Measurements from ENCODE around the gene C1orf115.

Gene C1orf115

GRCh38 chr1:220697326-220697725, 7.2 kb downstream of the C1orf115 start:
- no peak overlapping the region for H3K27ac Mint-ChIP-seq (ENCODE audit: low read depth)
- H3K4me3 Mint-ChIP-seq = no peak overlapping the region
- H3K4me1 Mint-ChIP-seq = no peaks in the 10 kb centered on the region
- peaks cover 9% of the 10 kb centered on the region for H3K27me3 Mint-ChIP-seq
- no peaks in the 10 kb centered on the region for H3K9me3 Mint-ChIP-seq
- no peak for ATAC-seq (replicated peaks; ENCODE audit: extremely low read depth, poor library complexity, severe bottlenecking)
- H3K36me3 Mint-ChIP-seq (ENCODE audit: insufficient read depth) = peaks cover 1% of the 10 kb centered on the region
- no peak for DNase-seq (ENCODE audit: low spot score in 2 of 2)

GRCh38 chr1:220698607-220699016, 8.4 kb downstream of the C1orf115 start:
- Mint-ChIP-seq H3K36me3 (ENCODE audit: insufficient read depth) (peaks cover 1% of the 10 kb centered on the region), H3K9me3 (no peaks in the 10 kb centered on the region), H3K27ac (ENCODE audit: low read depth) (no peak overlapping the region), H3K27me3 (peaks cover 22% of the 10 kb centered on the region), H3K4me3 (no peak overlapping the region), H3K4me1 (no peaks in the 10 kb centered on the region)
- DNase-seq (ENCODE audit: low spot score in 2 of 2) = no peak
- ATAC-seq (replicated peaks; ENCODE audit: extremely low read depth, poor library complexity, severe bottlenecking) = no peak

GRCh38 chr1:220699044-220699443, 8.9 kb downstream of the C1orf115 start:
- H3K4me3 Mint-ChIP-seq = no peak overlapping the region
- no peaks in the 10 kb centered on the region for H3K9me3 Mint-ChIP-seq
- no peaks in the 10 kb centered on the region for H3K4me1 Mint-ChIP-seq
- DNase-seq (ENCODE audit: low spot score in 2 of 2) (no peak), ATAC-seq (replicated peaks; ENCODE audit: extremely low read depth, poor library complexity, severe bottlenecking) (no peak)
- H3K27ac Mint-ChIP-seq (ENCODE audit: low read depth) = no peak overlapping the region
- H3K27me3 Mint-ChIP-seq = peaks cover 26% of the 10 kb centered on the region
- peaks cover 1% of the 10 kb centered on the region for H3K36me3 Mint-ChIP-seq (ENCODE audit: insufficient read depth)

- H3K4me3 Mint-ChIP-seq = no peak overlapping the region
- ATAC-seq (replicated peaks; ENCODE audit: extremely low read depth, poor library complexity, severe bottlenecking) = no peak
- peaks cover 36% of the 10 kb centered on the region for H3K27me3 Mint-ChIP-seq
- no peak for DNase-seq (ENCODE audit: low spot score in 2 of 2)
- peaks cover 1% of the 10 kb centered on the region for H3K36me3 Mint-ChIP-seq (ENCODE audit: insufficient read depth)
- no peak overlapping the region for H3K27ac Mint-ChIP-seq (ENCODE audit: low read depth)
- H3K4me1 Mint-ChIP-seq = no peaks in the 10 kb centered on the region
- H3K9me3 Mint-ChIP-seq = no peaks in the 10 kb centered on the region
Measured at GRCh38 chr1:220700556-220701179, 10.5 kb downstream of the C1orf115 start.

- ATAC-seq (replicated peaks; ENCODE audit: extremely low read depth, poor library complexity, severe bottlenecking) = no peak
- H3K4me1 Mint-ChIP-seq = no peaks in the 10 kb centered on the region
- H3K27me3 Mint-ChIP-seq = peaks cover 45% of the 10 kb centered on the region
- H3K36me3 Mint-ChIP-seq (ENCODE audit: insufficient read depth) = peaks cover 1% of the 10 kb centered on the region
- H3K4me3 Mint-ChIP-seq = no peak overlapping the region
- no peaks in the 10 kb centered on the region for H3K9me3 Mint-ChIP-seq
- DNase-seq (ENCODE audit: low spot score in 2 of 2) = no peak
- H3K27ac Mint-ChIP-seq (ENCODE audit: low read depth) = no peak overlapping the region
Measured at GRCh38 chr1:220701974-220702373, 11.8 kb downstream of the C1orf115 start.

GRCh38 chr1:220702733-220703270, 12.6 kb downstream of the C1orf115 start:
- no peaks in the 10 kb centered on the region for H3K36me3 Mint-ChIP-seq (ENCODE audit: insufficient read depth)
- H3K4me3 Mint-ChIP-seq = no peak overlapping the region
- no peaks in the 10 kb centered on the region for H3K4me1 Mint-ChIP-seq
- no peak for ATAC-seq (replicated peaks; ENCODE audit: extremely low read depth, poor library complexity, severe bottlenecking)
- DNase-seq (ENCODE audit: low spot score in 2 of 2) = no peak
- H3K9me3 Mint-ChIP-seq = no peaks in the 10 kb centered on the region
- no peak overlapping the region for H3K27ac Mint-ChIP-seq (ENCODE audit: low read depth)
- peaks cover 47% of the 10 kb centered on the region for H3K27me3 Mint-ChIP-seq

- Mint-ChIP-seq H3K36me3 (ENCODE audit: insufficient read depth) (peaks cover 2% of the 10 kb centered on the region), H3K27ac (ENCODE audit: low read depth) (no peak overlapping the region), H3K4me3 (no peak overlapping the region), H3K4me1 (no peaks in the 10 kb centered on the region), H3K9me3 (no peaks in the 10 kb centered on the region), H3K27me3 (peaks cover 47% of the 10 kb centered on the region)
- ATAC-seq (replicated peaks; ENCODE audit: extremely low read depth, poor library complexity, severe bottlenecking) (no peak), DNase-seq (ENCODE audit: low spot score in 2 of 2) (no peak)
Measured at GRCh38 chr1:220703305-220703704, 13.1 kb downstream of the C1orf115 start.

- H3K36me3 Mint-ChIP-seq (ENCODE audit: insufficient read depth) = peaks cover 2% of the 10 kb centered on the region
- no peaks in the 10 kb centered on the region for H3K9me3 Mint-ChIP-seq
- peaks cover 47% of the 10 kb centered on the region for H3K27me3 Mint-ChIP-seq
- peaks cover 6% of the 10 kb centered on the region for H3K4me1 Mint-ChIP-seq
- no peak overlapping the region for H3K4me3 Mint-ChIP-seq
- H3K27ac Mint-ChIP-seq (ENCODE audit: low read depth) = no peak overlapping the region
- DNase-seq (ENCODE audit: low spot score in 2 of 2) (no peak), ATAC-seq (replicated peaks; ENCODE audit: extremely low read depth, poor library complexity, severe bottlenecking) (no peak)
Measured at GRCh38 chr1:220705782-220706181, 15.6 kb downstream of the C1orf115 start.

GRCh38 chr1:220706480-220706879, 16.3 kb downstream of the C1orf115 start:
- no peak for ATAC-seq (replicated peaks; ENCODE audit: extremely low read depth, poor library complexity, severe bottlenecking)
- Mint-ChIP-seq H3K9me3 (no peaks in the 10 kb centered on the region), H3K4me1 (peaks cover 6% of the 10 kb centered on the region), H3K4me3 (no peak overlapping the region), H3K36me3 (ENCODE audit: insufficient read depth) (peaks cover 2% of the 10 kb centered on the region), H3K27ac (ENCODE audit: low read depth) (no peak overlapping the region), H3K27me3 (peaks cover 47% of the 10 kb centered on the region)
- DNase-seq (ENCODE audit: low spot score in 2 of 2) = no peak

- H3K4me3 Mint-ChIP-seq = no peak overlapping the region
- peaks cover 40% of the 10 kb centered on the region for H3K27me3 Mint-ChIP-seq
- H3K27ac Mint-ChIP-seq (ENCODE audit: low read depth) = no peak overlapping the region
- H3K9me3 Mint-ChIP-seq = no peaks in the 10 kb centered on the region
- peaks cover 6% of the 10 kb centered on the region for H3K4me1 Mint-ChIP-seq
- peaks cover 2% of the 10 kb centered on the region for H3K36me3 Mint-ChIP-seq (ENCODE audit: insufficient read depth)
- no peak for DNase-seq (ENCODE audit: low spot score in 2 of 2)
- ATAC-seq (replicated peaks; ENCODE audit: extremely low read depth, poor library complexity, severe bottlenecking) = no peak
Measured at GRCh38 chr1:220707160-220707559, 17.0 kb downstream of the C1orf115 start.

- peaks cover 6% of the 10 kb centered on the region for H3K4me1 Mint-ChIP-seq
- no peaks in the 10 kb centered on the region for H3K9me3 Mint-ChIP-seq
- H3K36me3 Mint-ChIP-seq (ENCODE audit: insufficient read depth) = peaks cover 2% of the 10 kb centered on the region
- DNase-seq (ENCODE audit: low spot score in 2 of 2) (no peak), ATAC-seq (replicated peaks; ENCODE audit: extremely low read depth, poor library complexity, severe bottlenecking) (no peak)
- H3K4me3 Mint-ChIP-seq = no peak overlapping the region
- no peak overlapping the region for H3K27ac Mint-ChIP-seq (ENCODE audit: low read depth)
- peaks cover 29% of the 10 kb centered on the region for H3K27me3 Mint-ChIP-seq
Measured at GRCh38 chr1:220708244-220708643, 18.1 kb downstream of the C1orf115 start.

GRCh38 chr1:220708936-220709801, 19.0 kb downstream of the C1orf115 start:
- Mint-ChIP-seq H3K4me3 (no peak overlapping the region), H3K36me3 (ENCODE audit: insufficient read depth) (peaks cover 2% of the 10 kb centered on the region), H3K9me3 (no peaks in the 10 kb centered on the region), H3K4me1 (peaks cover 6% of the 10 kb centered on the region), H3K27me3 (peaks cover 20% of the 10 kb centered on the region), H3K27ac (ENCODE audit: low read depth) (no peak overlapping the region)
- DNase-seq (ENCODE audit: low spot score in 2 of 2) = no peak
- no peak for ATAC-seq (replicated peaks; ENCODE audit: extremely low read depth, poor library complexity, severe bottlenecking)

GRCh38 chr1:220710333-220710732, 20.2 kb downstream of the C1orf115 start:
- Mint-ChIP-seq H3K27me3 (peaks cover 15% of the 10 kb centered on the region), H3K4me1 (peaks cover 6% of the 10 kb centered on the region), H3K9me3 (no peaks in the 10 kb centered on the region), H3K4me3 (no peak overlapping the region), H3K27ac (ENCODE audit: low read depth) (no peak overlapping the region), H3K36me3 (ENCODE audit: insufficient read depth) (peaks cover 2% of the 10 kb centered on the region)
- DNase-seq (ENCODE audit: low spot score in 2 of 2) (no peak), ATAC-seq (replicated peaks; ENCODE audit: extremely low read depth, poor library complexity, severe bottlenecking) (no peak)

Data from central memory CD8-positive, alpha-beta T cell (primary cell).